GM12874 (cell line): ENCODE measurements around the gene SLC6A9.

ENCODE experiments used
- TF ChIP-seq, protein P1 (sequence below): IDR thresholded peaks from 2 replicates; pipeline ENCODE4 v1.5.1; 2011; ENCODE audit warnings: low read depth, mild to moderate bottlenecking, control low read depth, low read length, moderate library complexity; ENCODE audit not compliant: insufficient read depth

SLC6A9 gene

DNA sequence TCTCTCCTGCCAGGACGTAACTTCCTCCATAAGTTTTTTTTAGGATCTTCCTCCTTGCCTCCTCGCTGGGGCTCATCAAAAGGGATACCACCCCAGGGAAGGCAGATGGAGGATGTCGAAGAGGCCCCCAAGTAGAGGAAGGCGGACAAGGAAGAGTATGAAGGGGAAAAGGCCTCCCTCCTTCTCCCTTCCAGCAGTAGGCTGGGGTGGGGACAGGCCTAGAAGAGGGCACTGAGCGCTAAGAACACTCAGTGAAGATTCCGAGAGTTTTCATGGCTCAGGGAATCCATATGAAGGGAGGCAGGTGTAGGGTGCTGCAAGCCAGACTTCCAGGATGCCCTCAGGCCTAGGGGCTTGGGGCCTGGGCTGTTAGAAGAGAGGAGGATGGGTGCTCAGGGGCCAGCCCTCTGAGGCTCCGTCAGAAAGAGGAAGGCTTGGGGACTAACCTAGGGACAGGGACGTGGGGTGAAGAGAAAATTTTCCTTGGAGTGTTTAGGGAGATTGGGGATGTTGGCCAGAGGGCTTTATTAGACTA, 1.8 kb upstream of the SLC6A9 start:
- TF ChIP-seq, protein P1, sequence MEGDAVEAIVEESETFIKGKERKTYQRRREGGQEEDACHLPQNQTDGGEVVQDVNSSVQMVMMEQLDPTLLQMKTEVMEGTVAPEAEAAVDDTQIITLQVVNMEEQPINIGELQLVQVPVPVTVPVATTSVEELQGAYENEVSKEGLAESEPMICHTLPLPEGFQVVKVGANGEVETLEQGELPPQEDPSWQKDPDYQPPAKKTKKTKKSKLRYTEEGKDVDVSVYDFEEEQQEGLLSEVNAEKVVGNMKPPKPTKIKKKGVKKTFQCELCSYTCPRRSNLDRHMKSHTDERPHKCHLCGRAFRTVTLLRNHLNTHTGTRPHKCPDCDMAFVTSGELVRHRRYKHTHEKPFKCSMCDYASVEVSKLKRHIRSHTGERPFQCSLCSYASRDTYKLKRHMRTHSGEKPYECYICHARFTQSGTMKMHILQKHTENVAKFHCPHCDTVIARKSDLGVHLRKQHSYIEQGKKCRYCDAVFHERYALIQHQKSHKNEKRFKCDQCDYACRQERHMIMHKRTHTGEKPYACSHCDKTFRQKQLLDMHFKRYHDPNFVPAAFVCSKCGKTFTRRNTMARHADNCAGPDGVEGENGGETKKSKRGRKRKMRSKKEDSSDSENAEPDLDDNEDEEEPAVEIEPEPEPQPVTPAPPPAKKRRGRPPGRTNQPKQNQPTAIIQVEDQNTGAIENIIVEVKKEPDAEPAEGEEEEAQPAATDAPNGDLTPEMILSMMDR: no peak

GRCh38 chr1:44032170-44032790, 1.0 kb upstream of the SLC6A9 start:
- TF ChIP-seq, protein P1: no peak

- TF ChIP-seq, protein P1: peak; percentile 42; the same call in 1 of the 2 replicates
Measured at GRCh38 chr1:44030605-44031251, 534 bp downstream of the SLC6A9 start.

DNA sequence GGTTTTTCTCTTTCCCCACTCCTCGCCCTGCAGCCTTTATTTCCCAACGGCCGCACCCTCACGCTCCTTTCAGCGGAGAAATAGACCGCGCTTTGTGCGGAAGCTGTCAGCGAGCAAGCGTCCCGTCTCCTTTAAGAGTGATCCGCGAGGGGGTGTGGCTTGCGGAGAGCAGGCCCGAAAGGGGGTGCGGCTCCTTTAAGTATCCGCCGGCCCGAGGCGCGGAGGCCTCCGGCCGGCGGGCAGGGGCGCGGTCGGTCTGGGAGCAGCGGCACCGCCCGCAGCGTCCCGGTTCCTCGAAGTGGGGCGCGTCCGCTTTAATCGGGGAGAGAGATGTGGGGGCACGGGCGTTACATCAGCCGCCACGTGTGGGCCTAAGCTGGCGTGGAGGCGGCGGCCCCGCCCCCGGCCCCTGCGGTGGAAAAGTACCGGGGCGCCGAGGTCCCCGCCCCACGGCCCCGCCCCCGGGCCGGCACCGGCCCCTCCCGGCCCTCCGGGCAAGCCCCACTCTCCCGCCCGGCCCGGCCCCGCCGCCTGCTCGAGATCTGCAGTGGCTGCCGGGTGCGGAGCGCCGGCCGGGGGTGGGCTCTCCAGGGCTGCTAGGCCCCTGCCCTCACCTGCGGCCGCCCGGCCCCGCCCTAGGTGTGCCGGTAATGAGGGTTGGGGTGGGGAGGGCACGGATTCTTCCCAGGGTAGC, 1.2 kb downstream of the SLC6A9 start:
- TF ChIP-seq, protein P1: no peak

GRCh38 chr1:44029260-44029910, 1.9 kb downstream of the SLC6A9 start:
- TF ChIP-seq, protein P1: no peak

DNA sequence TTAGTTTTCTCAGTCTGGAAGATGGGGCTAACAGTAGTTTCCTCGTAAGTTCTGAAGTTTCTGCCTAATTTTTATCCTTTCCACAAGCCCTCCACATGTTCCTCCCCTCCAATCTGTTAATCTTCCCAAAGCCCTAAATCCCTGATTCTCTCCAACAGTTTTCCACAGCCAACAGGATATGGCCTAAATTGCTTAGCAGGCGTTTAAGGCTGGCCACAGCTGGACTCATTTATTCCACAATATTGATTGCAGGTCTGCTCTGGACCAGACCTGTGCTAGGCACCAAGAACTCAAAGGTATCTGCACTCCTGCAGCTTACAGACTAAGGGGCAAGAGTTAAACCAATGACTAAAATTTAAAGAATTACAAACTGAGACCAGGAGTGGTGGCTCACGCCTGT, 3.9 kb downstream of the SLC6A9 start:
- TF ChIP-seq, protein P1: no peak

DNA sequence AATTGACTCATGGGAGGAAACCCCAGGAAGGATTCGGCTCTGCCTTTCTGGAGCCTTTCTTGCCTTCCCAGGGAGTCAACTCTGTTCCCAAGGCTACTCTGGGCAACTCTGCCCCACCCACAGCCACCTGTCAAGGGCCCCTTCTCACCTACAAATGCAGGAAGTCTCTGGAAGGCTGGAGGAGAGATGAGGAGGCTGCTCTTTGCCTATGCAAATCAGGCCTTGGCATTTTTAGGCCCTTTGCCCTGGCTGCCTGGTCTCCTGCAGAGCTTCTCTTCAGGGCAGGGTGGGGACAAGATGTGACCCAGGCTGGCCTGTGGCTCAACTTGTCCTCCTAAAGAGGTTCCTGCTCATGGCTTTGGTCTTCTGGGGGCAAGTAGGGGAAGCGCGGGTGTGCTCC, 5.4 kb downstream of the SLC6A9 start:
- TF ChIP-seq, protein P1: no peak
